ENCODE results near the gene SHISA9.

The SHISA9 gene

DNA sequence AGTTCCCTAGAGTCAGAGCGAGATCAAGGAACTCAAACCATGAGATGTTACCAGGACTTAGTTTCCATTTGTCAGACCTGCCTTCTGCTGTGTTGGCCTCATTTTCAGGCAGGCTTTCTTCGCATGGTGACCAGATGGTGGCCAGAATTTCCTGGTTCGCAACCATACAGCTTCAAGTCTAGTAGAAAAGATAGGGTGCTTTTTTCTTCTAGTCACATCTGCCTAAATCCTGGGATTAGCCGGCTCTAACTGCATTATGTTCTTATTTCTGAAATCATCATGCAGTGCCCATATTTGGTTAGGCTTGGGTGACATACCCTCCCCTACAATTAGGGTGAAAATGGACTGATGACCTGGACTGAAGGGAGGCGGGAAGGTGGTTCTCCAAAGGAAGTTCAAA lies 131.5 kb downstream of the SHISA9 start:
- DNase-seq (ENCODE audit: low read depth) = no peak
- TF ChIP-seq, protein P1, sequence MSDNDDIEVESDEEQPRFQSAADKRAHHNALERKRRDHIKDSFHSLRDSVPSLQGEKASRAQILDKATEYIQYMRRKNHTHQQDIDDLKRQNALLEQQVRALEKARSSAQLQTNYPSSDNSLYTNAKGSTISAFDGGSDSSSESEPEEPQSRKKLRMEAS (IDR thresholded peaks at IDR 0.05; ENCODE audit: low read depth, low read length) = no peak
- TF ChIP-seq MYC (IDR thresholded peaks at IDR 0.05; ENCODE audit: low read depth, low read length) = no peak
- no peak for TF ChIP-seq POLR2A (IDR thresholded peaks at IDR 0.05; ENCODE audit: extremely low read depth, insufficient read length)
- TF ChIP-seq, protein P2, sequence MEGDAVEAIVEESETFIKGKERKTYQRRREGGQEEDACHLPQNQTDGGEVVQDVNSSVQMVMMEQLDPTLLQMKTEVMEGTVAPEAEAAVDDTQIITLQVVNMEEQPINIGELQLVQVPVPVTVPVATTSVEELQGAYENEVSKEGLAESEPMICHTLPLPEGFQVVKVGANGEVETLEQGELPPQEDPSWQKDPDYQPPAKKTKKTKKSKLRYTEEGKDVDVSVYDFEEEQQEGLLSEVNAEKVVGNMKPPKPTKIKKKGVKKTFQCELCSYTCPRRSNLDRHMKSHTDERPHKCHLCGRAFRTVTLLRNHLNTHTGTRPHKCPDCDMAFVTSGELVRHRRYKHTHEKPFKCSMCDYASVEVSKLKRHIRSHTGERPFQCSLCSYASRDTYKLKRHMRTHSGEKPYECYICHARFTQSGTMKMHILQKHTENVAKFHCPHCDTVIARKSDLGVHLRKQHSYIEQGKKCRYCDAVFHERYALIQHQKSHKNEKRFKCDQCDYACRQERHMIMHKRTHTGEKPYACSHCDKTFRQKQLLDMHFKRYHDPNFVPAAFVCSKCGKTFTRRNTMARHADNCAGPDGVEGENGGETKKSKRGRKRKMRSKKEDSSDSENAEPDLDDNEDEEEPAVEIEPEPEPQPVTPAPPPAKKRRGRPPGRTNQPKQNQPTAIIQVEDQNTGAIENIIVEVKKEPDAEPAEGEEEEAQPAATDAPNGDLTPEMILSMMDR (IDR thresholded peaks at IDR 0.05; ENCODE audit: low read depth, low read length) = no peak

DNA sequence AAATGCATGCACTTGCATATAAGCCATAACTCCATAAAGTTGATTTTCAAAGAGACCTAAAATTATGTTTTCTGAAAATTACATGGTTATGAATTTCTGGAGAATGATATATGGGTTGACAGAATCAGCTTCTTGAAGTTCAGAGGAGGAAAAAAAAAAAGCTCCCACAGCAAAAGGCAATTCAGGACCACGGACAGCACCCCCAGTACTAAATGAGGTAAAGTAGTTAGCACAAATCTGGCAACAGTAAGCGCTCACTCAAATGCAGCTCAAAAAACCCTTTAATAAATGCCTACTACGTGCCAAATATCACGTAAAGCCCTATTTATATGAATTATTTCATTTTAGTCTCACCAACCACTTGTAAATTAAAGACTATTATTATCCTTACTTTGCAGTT lies 135.2 kb downstream of the SHISA9 start:
- H3K4me3 ChIP-seq (ENCODE audit: low read depth, low read length) = no peak overlapping the region
- DNase-seq (ENCODE audit: low read depth) = peak; percentile 44
- no peak for TF ChIP-seq POLR2A (IDR thresholded peaks at IDR 0.05; ENCODE audit: extremely low read depth, insufficient read length)
- no peak for TF ChIP-seq MYC (IDR thresholded peaks at IDR 0.05; ENCODE audit: low read depth, low read length)
- TF ChIP-seq, protein P1 (IDR thresholded peaks at IDR 0.05; ENCODE audit: low read depth, low read length) = no peak

More for the DNA sequence above, 131.5 kb downstream of the SHISA9 start:
- no peak overlapping the region for H3K4me3 ChIP-seq (ENCODE audit: low read depth, low read length)

DNA sequence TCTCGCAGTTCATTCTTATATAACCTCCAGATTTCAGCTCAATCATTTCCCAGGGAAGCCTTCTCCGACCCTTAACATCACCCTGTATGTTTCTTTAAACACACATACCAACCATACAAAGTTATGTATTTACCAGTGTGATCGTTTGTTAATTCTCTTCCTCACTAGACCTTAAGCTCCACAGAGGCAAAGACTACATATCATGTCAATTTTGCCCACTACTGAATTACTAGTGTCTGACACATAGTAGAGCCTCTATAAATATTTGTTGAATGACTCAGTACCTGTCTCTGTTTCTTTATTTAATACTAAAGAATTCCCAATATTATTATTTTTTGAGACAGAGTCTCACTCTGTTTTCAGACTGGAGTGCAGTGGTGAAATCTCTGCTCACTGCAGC lies 137.2 kb downstream of the SHISA9 start:
- no peak overlapping the region for H3K4me3 ChIP-seq (ENCODE audit: low read depth, low read length)
- TF ChIP-seq, protein P2 (IDR thresholded peaks at IDR 0.05; ENCODE audit: low read depth, low read length) = no peak
- TF ChIP-seq POLR2A (IDR thresholded peaks at IDR 0.05; ENCODE audit: extremely low read depth, insufficient read length) (no peak), MYC (IDR thresholded peaks at IDR 0.05; ENCODE audit: low read depth, low read length) (no peak)
- TF ChIP-seq, protein P1 (IDR thresholded peaks at IDR 0.05; ENCODE audit: low read depth, low read length) = no peak
- no peak for DNase-seq (ENCODE audit: low read depth)

DNA sequence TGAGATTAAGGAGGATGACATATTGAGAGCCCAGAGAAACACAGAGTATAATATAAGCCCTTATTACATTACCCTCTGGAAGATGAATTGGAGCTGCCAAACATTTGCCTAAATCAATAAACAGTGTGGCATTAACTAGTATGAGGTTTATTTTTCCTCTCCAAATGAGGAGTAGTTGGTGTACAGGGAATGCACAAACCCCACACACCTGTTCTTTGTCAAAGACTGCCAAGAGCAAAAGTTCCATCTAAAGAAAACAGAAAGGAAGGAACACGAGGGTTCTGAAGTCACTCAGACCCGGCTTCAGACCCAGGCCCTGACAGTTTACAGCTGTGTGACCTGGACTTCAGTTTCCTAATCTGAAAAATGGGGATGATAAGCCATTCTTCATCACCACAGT lies 138.1 kb downstream of the SHISA9 start:
- H3K4me3 ChIP-seq (ENCODE audit: low read depth, low read length) = no peak overlapping the region
- no peak for DNase-seq (ENCODE audit: low read depth)
- TF ChIP-seq POLR2A (IDR thresholded peaks at IDR 0.05; ENCODE audit: extremely low read depth, insufficient read length) (no peak), MYC (IDR thresholded peaks at IDR 0.05; ENCODE audit: low read depth, low read length) (no peak)
- TF ChIP-seq, protein P1 (IDR thresholded peaks at IDR 0.05; ENCODE audit: low read depth, low read length) = no peak
- TF ChIP-seq, protein P2 (IDR thresholded peaks at IDR 0.05; ENCODE audit: low read depth, low read length) = no peak

DNA sequence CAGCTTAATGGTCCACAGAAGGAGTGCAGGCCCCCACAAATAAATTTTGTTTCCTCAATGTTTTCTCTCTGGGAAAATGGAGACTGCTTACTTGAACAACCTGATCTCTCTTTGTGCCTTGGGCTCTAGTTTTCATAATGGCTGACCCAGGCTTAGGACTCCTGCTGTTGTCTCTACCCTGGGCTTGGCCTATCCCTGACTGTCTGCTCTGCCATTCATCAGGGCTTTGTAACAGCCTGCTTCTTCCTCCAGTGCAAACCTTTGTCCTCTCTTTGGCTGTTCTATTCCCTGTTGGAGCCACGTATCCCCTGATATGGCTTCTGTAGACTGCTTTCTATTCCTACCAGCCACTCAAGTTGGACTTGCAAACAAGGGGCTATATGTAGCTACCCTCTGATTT lies 139.8 kb downstream of the SHISA9 start:
- no peak overlapping the region for H3K4me3 ChIP-seq (ENCODE audit: low read depth, low read length)
- TF ChIP-seq, protein P2 (IDR thresholded peaks at IDR 0.05; ENCODE audit: low read depth, low read length) = no peak
- TF ChIP-seq MYC (IDR thresholded peaks at IDR 0.05; ENCODE audit: low read depth, low read length) (no peak), POLR2A (IDR thresholded peaks at IDR 0.05; ENCODE audit: extremely low read depth, insufficient read length) (no peak)
- TF ChIP-seq, protein P1 (IDR thresholded peaks at IDR 0.05; ENCODE audit: low read depth, low read length) = no peak
- no peak for DNase-seq (ENCODE audit: low read depth)

DNA sequence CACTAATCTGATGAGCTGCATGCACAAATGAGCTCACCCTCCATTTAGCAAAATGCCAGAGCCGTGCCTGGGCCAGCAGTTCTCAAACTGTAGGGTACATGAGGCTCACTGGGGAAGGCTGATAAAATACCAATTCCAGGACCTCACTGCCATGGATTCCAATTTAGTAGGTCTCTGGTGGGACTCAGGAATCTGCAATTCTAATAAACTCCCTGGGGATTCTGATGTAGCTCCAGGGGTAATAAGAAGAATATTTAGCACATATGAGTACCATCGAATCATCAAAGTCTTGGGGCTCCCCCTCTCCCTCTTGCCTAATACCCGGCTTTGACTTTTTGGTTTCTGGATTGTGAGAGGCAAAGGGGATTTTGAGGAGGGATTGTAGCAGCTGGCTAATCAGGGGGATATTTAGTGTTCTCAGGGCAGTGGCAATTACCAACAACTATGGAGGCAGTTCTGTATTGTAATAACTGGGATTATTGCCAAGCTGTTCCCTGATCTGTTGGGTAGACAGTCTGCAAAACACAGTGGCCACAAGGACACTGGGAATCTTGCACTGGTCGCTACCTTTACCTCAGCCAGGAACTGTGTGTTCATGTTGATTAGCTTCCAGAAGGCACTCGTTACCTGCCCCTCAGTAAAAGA lies 140.4 kb downstream of the SHISA9 start:
- H3K4me3 ChIP-seq (ENCODE audit: low read depth, low read length) = no peak overlapping the region
- no peak for DNase-seq (ENCODE audit: low read depth)
- TF ChIP-seq, protein P1 (IDR thresholded peaks at IDR 0.05; ENCODE audit: low read depth, low read length) = no peak
- TF ChIP-seq POLR2A (IDR thresholded peaks at IDR 0.05; ENCODE audit: extremely low read depth, insufficient read length) (no peak), MYC (IDR thresholded peaks at IDR 0.05; ENCODE audit: low read depth, low read length) (no peak)
- TF ChIP-seq, protein P2 (IDR thresholded peaks at IDR 0.05; ENCODE audit: low read depth, low read length) = no peak

Measured in NB4 (cell line).